Parathyroid adenoma (tissue), 2 donors: ENCODE data around the gene SCAMP3.

Experiments
- H2AFZ ChIP-seq: fragments of 300-600 bp; sonication (generic); one replicate; pipeline ENCODE4 v1.7.0; 2017; ENCODE audit warnings: antibody characterized with exemption, mild to moderate bottlenecking
- H3K27ac ChIP-seq: fragments of 300-600 bp; sonication (generic); one replicate; pipeline ENCODE4 v1.7.0; 2017
- H3K27me3 ChIP-seq: fragments of 300-600 bp; sonication (generic); one replicate; pipeline ENCODE4 v1.7.0; 2017; ENCODE audit warnings: low read length; ENCODE audit not compliant: control insufficient read depth, insufficient read depth
- H3K36me3 ChIP-seq: fragments of 300-600 bp; sonication (generic); one replicate; pipeline ENCODE4 v1.7.0; 2017; ENCODE audit warnings: low read length; ENCODE audit not compliant: control insufficient read depth, insufficient read depth
- H3K4me1 ChIP-seq: fragments of 300-600 bp; sonication (generic); one replicate; pipeline ENCODE4 v1.7.0; 2017; ENCODE audit warnings: control low read depth
- H3K4me2 ChIP-seq: fragments of 300-600 bp; sonication (generic); one replicate; pipeline ENCODE4 v1.7.0; 2017; ENCODE audit warnings: low read length
- H3K4me3 ChIP-seq: fragments of 300-600 bp; sonication (generic); one replicate; pipeline ENCODE4 v1.7.0; 2017; ENCODE audit warnings: low read depth, low read length
- H3K79me2 ChIP-seq: fragments of 300-600 bp; sonication (generic); one replicate; pipeline ENCODE4 v1.7.0; 2017; ENCODE audit warnings: control low read depth
- H3K9ac ChIP-seq: fragments of 300-600 bp; sonication (generic); one replicate; pipeline ENCODE4 v1.7.0; 2017; ENCODE audit warnings: mild to moderate bottlenecking
- H3K9me3 ChIP-seq: fragments of 300-600 bp; sonication (generic); one replicate; pipeline ENCODE4 v1.7.0; 2017; ENCODE audit warnings: low read length; ENCODE audit not compliant: control insufficient read depth
- CTCF ChIP-seq: fragments of 300-600 bp; sonication (generic); IDR thresholded peaks from one replicate; pipeline ENCODE4 v1.7.0; 2017; ENCODE audit warnings: antibody characterized with exemption, mild to moderate bottlenecking
- donor health status: primary hyperparathyroidism.

The SCAMP3 gene

DNA sequence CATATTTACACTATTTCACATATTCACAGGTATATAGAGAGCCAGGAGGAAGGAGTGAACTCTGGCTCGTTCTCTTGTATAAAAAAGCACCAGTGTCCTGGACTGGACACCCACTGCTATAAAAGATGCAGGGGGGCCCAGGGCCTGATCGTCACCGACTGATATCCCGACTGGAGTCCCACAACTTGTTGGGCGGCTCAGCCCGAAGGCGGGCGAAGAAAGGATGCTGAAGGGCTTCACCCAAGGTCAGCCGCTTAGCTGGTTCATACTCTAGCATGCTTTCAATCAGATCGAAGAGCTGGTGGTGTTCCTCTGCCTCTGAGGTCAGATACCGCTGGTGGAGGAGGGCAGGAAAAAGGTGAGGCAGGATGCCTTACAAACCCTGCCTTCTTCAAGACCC, 907 bp upstream of the SCAMP3 start:
- Histone ChIP-seq H3K27me3 (no peaks in the 10 kb centered on the region), H3K4me1 (no peaks in the 10 kb centered on the region), H3K36me3 (no peaks in the 10 kb centered on the region), H2AFZ (no peak overlapping the region), H3K4me2 (no peak overlapping the region), H3K79me2 (no peaks in the 10 kb centered on the region), H3K9ac (no peak overlapping the region), H3K9me3 (no peaks in the 10 kb centered on the region), H3K4me3 (no peak overlapping the region), H3K27ac (no peak overlapping the region)
- TF ChIP-seq CTCF, result no peak

DNA sequence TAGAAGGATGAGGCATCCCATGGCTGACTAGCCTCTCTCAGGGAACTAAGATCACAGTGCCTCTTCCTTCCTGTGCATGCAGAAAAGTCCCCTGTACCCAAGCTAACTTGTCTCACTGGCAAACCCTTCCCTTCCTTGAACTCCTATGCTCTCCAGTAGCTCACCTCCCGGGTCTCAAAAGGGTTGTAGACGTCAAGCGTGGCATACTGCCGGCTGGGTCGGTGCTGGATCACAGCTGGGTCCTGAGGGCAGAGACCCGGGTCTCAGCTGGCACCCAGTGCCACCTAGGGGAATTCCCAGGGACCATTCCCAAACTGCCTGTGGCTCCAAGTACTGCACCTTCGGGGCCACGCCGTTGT, 688 bp downstream of the SCAMP3 start:
- peak overlapping the region; percentile 92 for H3K4me3 ChIP-seq
- no peaks in the 10 kb centered on the region for H3K9me3 ChIP-seq
- H3K9ac ChIP-seq, result no peak overlapping the region
- H2AFZ ChIP-seq, result peak overlapping the region; percentile 75
- H3K27me3 ChIP-seq, result no peaks in the 10 kb centered on the region
- H3K4me1 ChIP-seq, result no peaks in the 10 kb centered on the region
- no peaks in the 10 kb centered on the region for H3K79me2 ChIP-seq
- TF ChIP-seq CTCF, result no peak
- peak overlapping the region; percentile 98 for H3K4me2 ChIP-seq
- no peaks in the 10 kb centered on the region for H3K36me3 ChIP-seq
- H3K27ac ChIP-seq, result peak overlapping the region; percentile 80

- Histone ChIP-seq H3K27me3 (no peaks in the 10 kb centered on the region), H3K9me3 (no peaks in the 10 kb centered on the region), H2AFZ (no peak overlapping the region), H3K9ac (no peak overlapping the region), H3K4me2 (no peak overlapping the region), H3K79me2 (no peaks in the 10 kb centered on the region), H3K4me1 (no peaks in the 10 kb centered on the region), H3K4me3 (no peak overlapping the region), H3K27ac (no peak overlapping the region), H3K36me3 (no peaks in the 10 kb centered on the region)
- no peak for TF ChIP-seq CTCF
Observed at GRCh38 chr1:155260276-155260675, 1.9 kb downstream of the SCAMP3 start.

DNA sequence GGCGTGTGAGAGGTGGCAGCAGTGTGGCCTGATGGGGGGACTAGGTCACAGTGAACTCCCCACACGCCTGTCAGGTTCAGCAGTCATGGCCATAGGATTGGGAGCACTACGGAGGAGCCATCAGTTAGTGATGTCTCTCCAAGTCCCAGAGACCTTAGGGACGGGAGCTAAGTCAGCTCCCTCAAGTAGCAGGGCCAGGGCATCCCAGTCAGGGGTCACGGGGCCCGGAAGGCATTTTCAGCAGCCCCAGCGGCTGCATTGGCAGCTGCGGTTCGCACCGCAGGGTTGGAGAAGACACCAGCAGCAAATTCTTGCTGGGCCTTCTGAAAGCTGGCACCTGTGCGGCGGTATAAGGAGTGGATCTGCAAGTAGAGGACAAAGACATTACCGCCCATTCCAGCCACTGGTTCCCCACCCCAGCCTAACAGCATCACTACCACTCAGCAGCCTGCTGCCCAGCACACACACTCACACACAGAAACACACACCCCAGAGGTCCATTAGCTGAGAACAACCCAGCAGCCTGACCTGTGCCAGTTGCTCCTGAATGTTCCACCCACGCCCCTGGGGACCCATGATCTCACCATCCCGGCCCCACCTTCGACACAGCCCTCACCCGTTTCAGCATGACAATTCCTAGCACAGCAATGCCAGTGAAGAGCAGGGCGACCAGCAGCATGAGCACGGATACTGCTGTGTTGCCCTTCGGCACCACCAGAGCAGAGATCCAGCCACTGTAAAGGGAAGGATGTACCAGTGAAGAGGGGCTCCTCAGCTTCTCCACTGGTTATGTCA, 5.9 kb downstream of the SCAMP3 start:
- TF ChIP-seq CTCF, result no peak
- H3K4me1 ChIP-seq, result peaks cover 4% of the 10 kb centered on the region
- H3K9ac ChIP-seq, result no peak overlapping the region
- H3K27ac ChIP-seq, result peak overlapping the region; percentile 93
- no peaks in the 10 kb centered on the region for H3K79me2 ChIP-seq
- peak overlapping the region; percentile 85 for H2AFZ ChIP-seq
- H3K27me3 ChIP-seq, result no peaks in the 10 kb centered on the region
- peak overlapping the region; percentile 77 for H3K4me2 ChIP-seq
- no peaks in the 10 kb centered on the region for H3K9me3 ChIP-seq
- no peaks in the 10 kb centered on the region for H3K36me3 ChIP-seq
- peak overlapping the region; percentile 63 for H3K4me3 ChIP-seq
